HEK293 (cell line): Measurements from ENCODE around the gene KLHL15.

Source experiments
- CTCF ChIA-PET: fragments of 350-600 bp; formaldehyde crosslinking; extraction: SDS; loops from one replicate; lab custom pipeline; 2021; ENCODE audit warnings: antibody characterized with exemption; lab: Yijun Ruan, JAX
- POLR2A ChIA-PET: fragments of 300-600 bp; formaldehyde crosslinking; extraction: SDS; loops from one replicate; lab custom pipeline; 2020; ENCODE audit warnings: antibody characterized with exemption, inconsistent platforms; lab: Yijun Ruan, JAX
- H3K27ac ChIP-seq: fragments of 200-500 bp; sonication (Bioruptor generic); 2 replicates; pipeline ENCODE4 v1.5.1; 2014; ENCODE audit warnings: low read depth, low read length, control low read depth, inconsistent platforms; ENCODE audit errors: extremely low read depth
- H3K36me3 ChIP-seq, 2 experiments: fragments of 200-500 bp in 1 of 2; sonication (Bioruptor generic) in 1 of 2; 1 replicate in 1 of 2; 2 replicates in 1 of 2; pipeline ENCODE4 v1.5.1; 2014 to 2017; ENCODE audit warnings: inconsistent platforms in 2 of 2, low read length in 2 of 2; ENCODE audit not compliant: control insufficient read depth in 2 of 2, insufficient read depth in 1 of 2
- H3K4me1 ChIP-seq: fragments of 200-500 bp; sonication (Bioruptor generic); 2 replicates; pipeline ENCODE4 v1.5.1; 2014; ENCODE audit warnings: mild to moderate bottlenecking, low read length, inconsistent platforms; ENCODE audit not compliant: control insufficient read depth, insufficient read depth
- H3K4me3 ChIP-seq: 2 replicates; pipeline ENCODE4 v1.5.1; 2011; ENCODE audit warnings: low read depth, mild to moderate bottlenecking, control low read depth, low read length, moderate library complexity
- H3K9me3 ChIP-seq: fragments of 200-500 bp; sonication (Bioruptor generic); 2 replicates; pipeline ENCODE4 v1.5.1; 2014; ENCODE audit warnings: low read depth, low read length, inconsistent platforms; ENCODE audit not compliant: control insufficient read depth, insufficient read depth
- ZBTB1 ChIP-seq: fragments of 450-650 bp; formaldehyde crosslinking; IDR thresholded peaks from 2 replicates; pipeline ENCODE4 v1.5.1; 2016; ENCODE audit warnings: missing biosample characterization, missing genetic modification characterization
- ZBTB8A ChIP-seq: fragments of 450-650 bp; formaldehyde crosslinking; IDR thresholded peaks from 2 replicates; pipeline ENCODE4 v1.5.1; 2016; ENCODE audit warnings: missing biosample characterization, missing genetic modification characterization
- ZNF121 ChIP-seq: fragments of 450-650 bp; formaldehyde crosslinking; IDR thresholded peaks from 2 replicates; pipeline ENCODE4 v1.5.1; 2016; ENCODE audit warnings: missing biosample characterization, missing genetic modification characterization
- ZNF280C ChIP-seq: fragments of 450-650 bp; formaldehyde crosslinking; IDR thresholded peaks from 2 replicates; pipeline ENCODE4 v1.5.1; 2016; ENCODE audit warnings: missing biosample characterization, missing genetic modification characterization
- ZNF391 ChIP-seq: fragments of 450-650 bp; formaldehyde crosslinking; IDR thresholded peaks from 2 replicates; pipeline ENCODE4 v1.5.1; 2016; ENCODE audit warnings: low read depth, missing biosample characterization, missing genetic modification characterization, borderline replicate concordance
- ZNF521 ChIP-seq: fragments of 450-650 bp; formaldehyde crosslinking; IDR thresholded peaks from 2 replicates; pipeline ENCODE4 v1.5.1; 2017; ENCODE audit warnings: missing biosample characterization, mild to moderate bottlenecking, missing genetic modification characterization
- ZNF768 ChIP-seq: fragments of 450-650 bp; formaldehyde crosslinking; IDR thresholded peaks from 2 replicates; pipeline ENCODE4 v1.5.1; 2018; ENCODE audit warnings: missing biosample characterization, mild to moderate bottlenecking, missing genetic modification characterization
- ZNF776 ChIP-seq: fragments of 450-650 bp; formaldehyde crosslinking; IDR thresholded peaks from 2 replicates; pipeline ENCODE4 v1.5.0; 2017; ENCODE audit warnings: missing biosample characterization, missing genetic modification characterization, borderline replicate concordance
- ZNF785 ChIP-seq: fragments of 450-650 bp; formaldehyde crosslinking; IDR thresholded peaks from 2 replicates; pipeline ENCODE4 v1.5.1; 2016; ENCODE audit warnings: missing biosample characterization, missing genetic modification characterization
- ZNF791 ChIP-seq: fragments of 450-650 bp; formaldehyde crosslinking; IDR thresholded peaks from 2 replicates; pipeline ENCODE4 v1.5.1; 2016; ENCODE audit warnings: missing biosample characterization, missing genetic modification characterization
- ZNF837 ChIP-seq: fragments of 450-650 bp; formaldehyde crosslinking; IDR thresholded peaks from 2 replicates; pipeline ENCODE4 v1.5.1; 2016; ENCODE audit warnings: missing biosample characterization, missing genetic modification characterization

Gene KLHL15

DNA sequence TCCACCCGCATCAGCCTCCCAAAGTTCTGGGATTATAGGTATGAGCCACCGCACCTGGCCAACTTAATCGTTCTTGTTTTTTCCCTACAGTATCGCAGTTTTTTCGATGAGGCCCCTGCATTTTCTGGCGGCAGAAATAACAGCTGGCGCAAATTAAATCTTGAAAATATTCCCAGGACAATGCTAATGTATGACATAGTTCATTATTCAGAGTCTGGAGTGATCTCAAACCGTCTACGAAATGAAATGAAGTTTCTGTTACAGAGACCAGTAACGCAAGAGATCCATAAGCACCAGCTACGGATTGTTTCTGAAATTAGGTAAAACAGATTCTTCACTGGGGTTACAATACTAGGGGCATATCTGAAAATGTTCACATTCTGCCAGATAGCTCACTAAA lies 91.9 kb downstream of the KLHL15 start:
- no peaks in the 10 kb centered on the region for H3K36me3 ChIP-seq
- H3K9me3 ChIP-seq, result no peaks in the 10 kb centered on the region
- ChIA-PET CTCF (interaction anchor here (0.6 kb wide), 1 partner anchor 61 kb away, joined by 4 read pairs; no protein-coding TSS in a partner anchor), POLR2A (no interaction called here)
- TF ChIP-seq ZNF791 (no peak), ZNF280C (no peak), ZNF785 (tag by site-specific recombination) (no peak), ZBTB1 (tag by site-specific recombination) (no peak), ZNF776 (tag by site-specific recombination) (no peak), ZNF391 (tag by site-specific recombination) (no peak), ZNF837 (tag by site-specific recombination) (no peak), ZNF121 (tag by site-specific recombination) (no peak), ZNF768 (tag by site-specific recombination) (no peak), ZNF521 (tag by site-specific recombination) (no peak), ZBTB8A (tag by site-specific recombination) (no peak)
- no peaks in the 10 kb centered on the region; the same call in 1 of the 2 replicates for H3K4me1 ChIP-seq
- H3K4me3 ChIP-seq, result no peak overlapping the region
- H3K27ac ChIP-seq, result no peak overlapping the region
